ENCODE data around the gene SLC43A3.

DNA sequence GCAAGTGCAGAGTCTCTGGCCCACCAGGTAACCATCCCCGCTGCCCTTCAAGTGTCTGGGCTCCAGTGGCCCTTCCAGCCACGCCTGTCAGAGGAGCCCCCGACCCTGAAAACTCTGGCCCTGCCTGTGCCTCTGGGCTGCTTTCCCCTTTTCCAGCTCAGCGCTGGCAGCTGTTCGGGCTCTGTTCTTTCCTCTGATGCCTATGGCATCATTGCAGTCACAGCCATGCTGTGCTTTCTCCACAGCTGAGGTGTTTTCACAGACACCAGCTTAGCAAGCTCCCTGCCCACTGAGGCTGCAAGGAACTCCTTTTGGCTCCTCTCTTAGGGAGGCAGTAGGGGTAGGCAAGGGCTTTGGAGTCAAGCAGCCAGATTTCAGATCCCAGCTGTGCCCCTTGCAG, 67.5 kb downstream of the SLC43A3 start:
- TF ChIP-seq, protein P1, sequence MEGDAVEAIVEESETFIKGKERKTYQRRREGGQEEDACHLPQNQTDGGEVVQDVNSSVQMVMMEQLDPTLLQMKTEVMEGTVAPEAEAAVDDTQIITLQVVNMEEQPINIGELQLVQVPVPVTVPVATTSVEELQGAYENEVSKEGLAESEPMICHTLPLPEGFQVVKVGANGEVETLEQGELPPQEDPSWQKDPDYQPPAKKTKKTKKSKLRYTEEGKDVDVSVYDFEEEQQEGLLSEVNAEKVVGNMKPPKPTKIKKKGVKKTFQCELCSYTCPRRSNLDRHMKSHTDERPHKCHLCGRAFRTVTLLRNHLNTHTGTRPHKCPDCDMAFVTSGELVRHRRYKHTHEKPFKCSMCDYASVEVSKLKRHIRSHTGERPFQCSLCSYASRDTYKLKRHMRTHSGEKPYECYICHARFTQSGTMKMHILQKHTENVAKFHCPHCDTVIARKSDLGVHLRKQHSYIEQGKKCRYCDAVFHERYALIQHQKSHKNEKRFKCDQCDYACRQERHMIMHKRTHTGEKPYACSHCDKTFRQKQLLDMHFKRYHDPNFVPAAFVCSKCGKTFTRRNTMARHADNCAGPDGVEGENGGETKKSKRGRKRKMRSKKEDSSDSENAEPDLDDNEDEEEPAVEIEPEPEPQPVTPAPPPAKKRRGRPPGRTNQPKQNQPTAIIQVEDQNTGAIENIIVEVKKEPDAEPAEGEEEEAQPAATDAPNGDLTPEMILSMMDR (IDR thresholded peaks at IDR 0.05) = no peak
- no peak for TF ChIP-seq POLR2A (IDR thresholded peaks at IDR 0.05)

All from ovary (tissue), 3 donors.